ENCODE results near the gene DNASE1L1.

DNA sequence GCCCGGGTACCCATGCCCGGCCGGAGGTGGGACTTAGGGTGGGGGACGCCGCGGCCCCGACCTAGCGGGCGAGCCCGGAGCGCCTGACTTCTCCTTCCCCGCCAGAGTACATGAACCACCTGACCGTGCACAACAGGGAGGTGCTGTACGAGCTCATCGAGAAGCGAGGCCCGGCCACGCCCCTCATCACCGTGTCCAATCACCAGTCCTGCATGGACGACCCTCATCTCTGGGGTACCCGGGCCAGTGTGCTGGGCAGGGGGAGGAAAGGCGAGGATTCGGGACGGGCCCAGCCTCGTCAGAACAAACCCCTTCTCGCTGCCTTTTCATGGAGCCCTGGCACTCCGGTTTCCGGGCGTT is 2.9 kb upstream of the DNASE1L1 start:
- TF ChIP-seq, protein P1, sequence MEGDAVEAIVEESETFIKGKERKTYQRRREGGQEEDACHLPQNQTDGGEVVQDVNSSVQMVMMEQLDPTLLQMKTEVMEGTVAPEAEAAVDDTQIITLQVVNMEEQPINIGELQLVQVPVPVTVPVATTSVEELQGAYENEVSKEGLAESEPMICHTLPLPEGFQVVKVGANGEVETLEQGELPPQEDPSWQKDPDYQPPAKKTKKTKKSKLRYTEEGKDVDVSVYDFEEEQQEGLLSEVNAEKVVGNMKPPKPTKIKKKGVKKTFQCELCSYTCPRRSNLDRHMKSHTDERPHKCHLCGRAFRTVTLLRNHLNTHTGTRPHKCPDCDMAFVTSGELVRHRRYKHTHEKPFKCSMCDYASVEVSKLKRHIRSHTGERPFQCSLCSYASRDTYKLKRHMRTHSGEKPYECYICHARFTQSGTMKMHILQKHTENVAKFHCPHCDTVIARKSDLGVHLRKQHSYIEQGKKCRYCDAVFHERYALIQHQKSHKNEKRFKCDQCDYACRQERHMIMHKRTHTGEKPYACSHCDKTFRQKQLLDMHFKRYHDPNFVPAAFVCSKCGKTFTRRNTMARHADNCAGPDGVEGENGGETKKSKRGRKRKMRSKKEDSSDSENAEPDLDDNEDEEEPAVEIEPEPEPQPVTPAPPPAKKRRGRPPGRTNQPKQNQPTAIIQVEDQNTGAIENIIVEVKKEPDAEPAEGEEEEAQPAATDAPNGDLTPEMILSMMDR (IDR thresholded peaks at IDR 0.05; ENCODE audit: low read length), result no peak
- TF ChIP-seq EZH2 (optimal IDR thresholded peaks at IDR 0.05; ENCODE audit: low read depth, low read length) (no peak), EZH2phosphoT487 (IDR thresholded peaks at IDR 0.05; ENCODE audit: low read length) (no peak)

Measured in MM.1S (cell line).